Ovary (tissue), 9 donors: ENCODE measurements around the gene MTA1. TPM values are rescaled to one million over a fixed set of nuclear protein-coding genes. Genes with fewer than 3 reads are reported as not detected.

ENCODE experiments used
- DNase-seq, 5 donors: peaks; one replicate each; pipeline ENCODE4 v3.0.0-alpha.2; 2019 to 2020
- H3K27ac ChIP-seq, 2 donors: fragments of 200-600 bp; one replicate each; pipeline versions ENCODE4 v1.5.1 to v1.8.0; 2019 to 2022
- H3K27me3 ChIP-seq: fragments of 200-600 bp; one replicate; pipeline ENCODE4 v1.8.0; 2022
- H3K36me3 ChIP-seq: fragments of 200-600 bp; sonication (generic); one replicate; pipeline ENCODE4 v1.5.1; 2019
- H3K4me1 ChIP-seq: one replicate; pipeline ENCODE4 v1.8.1; 2013; ENCODE audit warnings: mild to moderate bottlenecking, moderate library complexity; ENCODE audit not compliant: insufficient read depth
- H3K4me3 ChIP-seq: fragments of 200-600 bp; sonication (generic); one replicate; pipeline ENCODE4 v1.5.1; 2017
- H3K9me3 ChIP-seq, 2 donors: fragments of 200-600 bp in 1 of 2; sonication (generic) in 1 of 2; one replicate each; pipeline versions ENCODE4 v1.5.1 to v1.8.1; 2013 to 2019; ENCODE audit warnings: mild to moderate bottlenecking in 1 of 2, moderate library complexity in 1 of 2
- EP300 ChIP-seq: sonication (generic); formaldehyde crosslinking; IDR thresholded peaks from one replicate; pipeline ENCODE4 v1.6.1; 2017; ENCODE audit warnings: antibody characterized with exemption
- POLR2A ChIP-seq: fragments of 450-650 bp; IDR thresholded peaks from one replicate; pipeline ENCODE4 v1.6.1; 2017; ENCODE audit warnings: antibody characterized with exemption, mild to moderate bottlenecking, moderate library complexity
- WGBS, 3 donors: extraction: QIAGEN DNeasy Blood & Tissue Kit in 1 of 3; methylation state at CpG; one replicate each; pipeline versions ENCODE4 v1.1.5 to v1.1.7; 2013 to 2017; 5-methylcytosine and 5-hydroxymethylcytosine counted together
- intact Hi-C, 4 donors: fragments of 100-400 bp; cut with DNase I; formaldehyde crosslinking; loops; one replicate each; pipeline versions ENCODE4 v1.11.0 to v1.15.1; 2022 to 2023
- polyA plus RNA-seq, 2 donors: library from polyadenylated mRNA; stranded (reverse); fragments of 200-250 nt in 1 of 2; fragments of 350-450 nt in 1 of 2; fragmentation: Illumina TruSeq in 1 of 2; extraction: RNeasy Lipid Tissue Mini Kit (QIAGEN cat#74804) in 1 of 2; gene quantifications; one replicate each; pipeline ENCODE4 v1.2.3, GENCODE V29; 2013 to 2014
- total RNA-seq, 7 donors: library from RNA; depleted of rRNA in 2 of 7; stranded (reverse); fragments of >200 nt in 2 of 7; fragmentation: NEBNext Ultra II Directional in 3 of 7; extraction: Animal tissue kit (Norgen Biotek cat#: 25700) in 3 of 7; gene quantifications; one replicate each; pipeline versions ENCODE4 v1.1.0 to v1.2.4, GENCODE V29; 2016 to 2023
- TF ChIP-seq, protein P1 (sequence below), 3 donors: fragments of 450-650 bp in 2 of 3; fragments of 200-600 bp in 1 of 3; IDR thresholded peaks; one replicate each; pipeline versions ENCODE4 v1.5.1 to v1.8.0; 2016 to 2022; ENCODE audit warnings: antibody characterized with exemption in 3 of 3, mild to moderate bottlenecking in 1 of 3
- donor health status: DM: no; HTN: no; CAD: no; lungs with moderate emphysema.
- donor health status: DM: no; HTN: no; CAD: no.
- donor health status: Bipolar disorder and iron deficiency.
- donor health status: DM: yes; HTN: yes; CAD: no.
- donor health status: DM: no; HTN: no; CAD: no.
- donor health status: DM: yes; HTN: yes; CAD: no.

The MTA1 gene
- total and polyA plus RNA-seq, 9 donors: 23.0 to 128 (median 104) TPM

DNA sequence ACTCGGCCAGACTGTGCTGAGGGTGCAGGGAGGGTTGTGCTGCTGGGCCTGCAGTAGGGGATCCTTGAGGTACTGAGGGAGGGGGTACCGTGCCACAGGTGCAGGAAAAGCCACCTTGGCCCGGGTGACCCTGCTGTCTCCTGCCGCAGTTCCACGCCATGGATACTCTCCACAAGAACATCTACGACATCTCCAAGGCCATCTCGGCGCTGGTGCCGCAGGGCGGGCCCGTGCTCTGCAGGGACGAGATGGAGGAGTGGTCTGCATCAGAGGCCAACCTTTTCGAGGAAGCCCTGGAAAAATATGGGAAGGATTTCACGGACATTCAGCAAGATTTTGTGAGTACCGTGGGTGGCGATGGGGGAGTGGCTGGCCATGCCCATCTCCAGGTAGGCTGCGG is 41.0 kb downstream of the MTA1 start:
- Histone ChIP-seq H3K9me3 (no peaks in the 10 kb centered on the region), H3K27me3 (no peaks in the 10 kb centered on the region), H3K27ac (no peak overlapping the region), H3K36me3 (no peaks in the 10 kb centered on the region), H3K4me1 (no peaks in the 10 kb centered on the region), H3K4me3 (no peak overlapping the region)
- DNase-seq: no peak
- 84 to 88% (median 85%) methylated on average over 17 of the region's 17 CpGs for WGBS, 3 donors
- no peak for TF ChIP-seq EP300
- no peak for TF ChIP-seq POLR2A
- TF ChIP-seq, protein P1, sequence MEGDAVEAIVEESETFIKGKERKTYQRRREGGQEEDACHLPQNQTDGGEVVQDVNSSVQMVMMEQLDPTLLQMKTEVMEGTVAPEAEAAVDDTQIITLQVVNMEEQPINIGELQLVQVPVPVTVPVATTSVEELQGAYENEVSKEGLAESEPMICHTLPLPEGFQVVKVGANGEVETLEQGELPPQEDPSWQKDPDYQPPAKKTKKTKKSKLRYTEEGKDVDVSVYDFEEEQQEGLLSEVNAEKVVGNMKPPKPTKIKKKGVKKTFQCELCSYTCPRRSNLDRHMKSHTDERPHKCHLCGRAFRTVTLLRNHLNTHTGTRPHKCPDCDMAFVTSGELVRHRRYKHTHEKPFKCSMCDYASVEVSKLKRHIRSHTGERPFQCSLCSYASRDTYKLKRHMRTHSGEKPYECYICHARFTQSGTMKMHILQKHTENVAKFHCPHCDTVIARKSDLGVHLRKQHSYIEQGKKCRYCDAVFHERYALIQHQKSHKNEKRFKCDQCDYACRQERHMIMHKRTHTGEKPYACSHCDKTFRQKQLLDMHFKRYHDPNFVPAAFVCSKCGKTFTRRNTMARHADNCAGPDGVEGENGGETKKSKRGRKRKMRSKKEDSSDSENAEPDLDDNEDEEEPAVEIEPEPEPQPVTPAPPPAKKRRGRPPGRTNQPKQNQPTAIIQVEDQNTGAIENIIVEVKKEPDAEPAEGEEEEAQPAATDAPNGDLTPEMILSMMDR (IDR thresholded peaks at IDR 0.05): no peak
- intact Hi-C loops: no loop called here

DNA sequence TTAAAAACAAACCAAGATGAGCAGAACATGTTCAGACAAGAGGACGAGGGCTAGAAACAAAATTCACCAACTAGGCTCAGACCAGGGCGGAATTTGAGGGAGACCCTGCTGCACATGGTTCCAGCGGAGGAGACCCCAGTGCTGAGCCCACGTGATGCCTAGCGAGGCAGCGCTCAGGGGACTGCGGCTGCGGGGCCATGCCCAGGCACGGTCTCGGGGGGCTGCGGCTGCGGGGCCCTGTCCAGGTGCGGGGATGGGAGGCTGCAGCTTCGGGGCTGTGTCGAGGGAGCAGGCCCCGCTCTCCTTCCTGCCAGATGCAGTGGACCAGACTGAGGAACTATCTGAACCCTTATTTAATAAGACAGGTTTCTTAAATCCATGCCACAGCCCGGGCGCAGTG is 42.3 kb downstream of the MTA1 start:
- no peak for DNase-seq
- 95 to 97% (median 96%) methylated on average over 18 of the region's 18 CpGs for WGBS, 3 donors
- no peaks in the 10 kb centered on the region for H3K4me1 ChIP-seq
- TF ChIP-seq EP300 (no peak), POLR2A (no peak)
- TF ChIP-seq, protein P1 (IDR thresholded peaks at IDR 0.05): no peak
- no peaks in the 10 kb centered on the region for H3K36me3 ChIP-seq
- intact Hi-C loops: no loop called here
- no peaks in the 10 kb centered on the region for H3K27me3 ChIP-seq
- H3K9me3 ChIP-seq: no peaks in the 10 kb centered on the region
- H3K27ac ChIP-seq: no peak overlapping the region
- H3K4me3 ChIP-seq: no peak overlapping the region

DNA sequence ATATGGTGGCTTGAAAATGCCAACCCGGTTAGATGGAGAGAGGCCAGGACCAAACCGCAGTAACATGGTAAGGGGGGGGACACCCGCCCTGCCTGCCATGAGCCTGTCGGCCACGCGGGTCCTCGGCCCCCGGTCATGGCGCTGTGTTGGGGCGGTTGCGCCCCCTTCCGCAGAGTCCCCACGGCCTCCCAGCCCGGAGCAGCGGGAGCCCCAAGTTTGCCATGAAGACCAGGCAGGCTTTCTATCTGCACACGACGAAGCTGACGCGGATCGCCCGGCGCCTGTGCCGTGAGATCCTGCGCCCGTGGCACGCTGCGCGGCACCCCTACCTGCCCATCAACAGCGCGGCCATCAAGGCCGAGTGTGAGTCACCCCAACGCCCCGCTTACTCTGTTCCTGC is 44.9 kb downstream of the MTA1 start:
- no peaks in the 10 kb centered on the region for H3K27me3 ChIP-seq
- 91 to 94% (median 93%) methylated on average over 30 to 33 of the region's 33 CpGs for WGBS, 3 donors
- DNase-seq: no peak
- H3K4me1 ChIP-seq: no peaks in the 10 kb centered on the region
- no peaks in the 10 kb centered on the region for H3K9me3 ChIP-seq
- intact Hi-C loops: no loop called here
- H3K27ac ChIP-seq: no peak overlapping the region
- TF ChIP-seq EP300: no peak
- no peak for TF ChIP-seq POLR2A
- TF ChIP-seq, protein P1 (IDR thresholded peaks at IDR 0.05): no peak
- H3K36me3 ChIP-seq: no peaks in the 10 kb centered on the region
- H3K4me3 ChIP-seq: no peak overlapping the region

DNA sequence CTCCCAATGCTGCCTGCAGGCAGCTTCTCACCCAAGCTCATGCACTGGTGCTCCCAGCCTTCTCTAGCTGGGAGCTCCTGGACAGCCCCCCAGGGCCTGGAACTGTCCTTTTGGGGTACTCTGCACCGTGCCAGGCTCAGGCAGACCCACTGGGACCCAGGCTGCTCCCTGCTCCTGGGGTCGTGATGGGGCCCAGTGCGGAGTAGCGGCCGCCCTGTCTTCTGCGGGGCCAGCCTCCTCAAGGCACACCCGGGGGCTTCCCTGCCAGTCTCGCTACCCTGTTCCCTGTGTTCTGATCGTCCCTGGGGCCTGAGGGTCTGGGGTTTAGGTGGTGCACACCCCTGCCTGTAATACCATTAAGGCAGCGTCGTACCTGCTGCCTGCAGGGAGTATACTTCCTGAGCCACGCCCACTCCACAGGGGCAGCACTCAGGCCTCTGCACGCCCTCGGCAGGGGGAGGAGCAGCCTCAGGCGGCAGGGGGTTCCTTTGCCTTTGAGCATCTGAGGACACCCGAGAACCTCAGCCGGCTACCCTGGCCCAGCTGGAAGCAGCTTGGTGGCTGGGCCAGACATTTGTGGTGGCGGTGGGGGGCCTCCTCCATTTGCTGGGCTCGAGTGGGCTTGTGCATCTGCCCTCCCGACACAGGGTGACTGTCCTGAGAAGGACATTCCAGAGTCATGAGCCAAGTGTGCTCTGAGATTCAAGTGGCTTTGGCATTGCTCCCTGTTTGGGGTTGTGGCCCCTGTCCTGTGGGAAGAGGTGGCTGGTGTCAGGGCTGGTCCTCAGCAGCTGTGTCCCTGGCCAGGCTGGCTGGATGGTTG is 45.8 kb downstream of the MTA1 start:
- Histone ChIP-seq H3K27me3 (no peaks in the 10 kb centered on the region), H3K27ac (no peak overlapping the region), H3K4me1 (no peaks in the 10 kb centered on the region), H3K36me3 (no peaks in the 10 kb centered on the region), H3K4me3 (no peak overlapping the region), H3K9me3 (no peaks in the 10 kb centered on the region)
- intact Hi-C loops: no loop called here
- WGBS, 3 donors: 80 to 83% (median 82%) methylated on average over 16 to 20 of the region's 20 CpGs
- no peak for DNase-seq
- TF ChIP-seq, protein P1 (IDR thresholded peaks at IDR 0.05): no peak
- no peak for TF ChIP-seq POLR2A
- TF ChIP-seq EP300: no peak
